HUES48 (cell line): ENCODE results near the gene ARPP19.
"Not testable (repeated sequence)": the region's sequence is repeated elsewhere in the genome, so short reads cannot be mapped to it uniquely, and the experiment has no call there.

ENCODE experiments used
- H3K27ac ChIP-seq: one replicate; pipeline ENCODE4 v1.7.0; 2013; ENCODE audit warnings: low read depth, low read length, inconsistent platforms
- H3K27me3 ChIP-seq: 2 replicates; pipeline ENCODE4 v1.6.1; 2013; ENCODE audit warnings: mild to moderate bottlenecking, low read length; ENCODE audit not compliant: control insufficient read depth, insufficient read depth
- H3K36me3 ChIP-seq: 2 replicates; pipeline ENCODE4 v1.6.1; 2013; ENCODE audit warnings: low read length; ENCODE audit not compliant: control insufficient read depth, insufficient read depth
- H3K4me1 ChIP-seq: 2 replicates; pipeline ENCODE4 v1.6.1; 2013; ENCODE audit warnings: mild to moderate bottlenecking, low read length; ENCODE audit not compliant: control insufficient read depth, insufficient read depth
- H3K4me3 ChIP-seq: 2 replicates; pipeline ENCODE4 v1.5.1; 2013; ENCODE audit warnings: mild to moderate bottlenecking, low read depth, low read length
- H3K9ac ChIP-seq: 2 replicates; pipeline ENCODE4 v1.6.1; 2013; ENCODE audit warnings: mild to moderate bottlenecking, low read depth, low read length, moderate library complexity
- H3K9me3 ChIP-seq: 2 replicates; pipeline ENCODE4 v1.6.1; 2013; ENCODE audit warnings: low read length; ENCODE audit not compliant: control insufficient read depth, insufficient read depth

The ARPP19 gene

DNA sequence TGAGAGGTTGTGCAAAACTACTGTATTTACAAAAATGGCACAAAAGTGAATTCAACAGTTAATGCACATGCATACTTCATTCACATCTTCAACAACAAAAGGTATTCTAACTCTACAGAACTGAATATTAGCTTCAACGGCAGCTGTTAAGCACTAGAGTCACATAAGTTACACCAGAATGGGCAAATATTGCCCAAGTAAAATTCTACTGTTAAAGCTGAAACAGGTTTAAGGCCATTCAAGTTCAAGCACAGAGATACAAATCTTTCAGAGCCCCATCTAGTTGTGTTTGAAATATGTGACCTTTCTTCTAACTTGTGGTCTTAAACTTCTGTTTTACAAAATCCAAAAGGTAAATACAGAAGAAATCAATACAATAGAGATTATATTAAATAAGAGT, 17.6 kb downstream of the ARPP19 start:
- not testable (repeated sequence) for H3K27me3 ChIP-seq, H3K9ac ChIP-seq, H3K4me3 ChIP-seq, H3K9me3 ChIP-seq, H3K27ac ChIP-seq, H3K4me1 ChIP-seq
- H3K36me3 ChIP-seq: peaks cover 88% of the 10 kb centered on the region

DNA sequence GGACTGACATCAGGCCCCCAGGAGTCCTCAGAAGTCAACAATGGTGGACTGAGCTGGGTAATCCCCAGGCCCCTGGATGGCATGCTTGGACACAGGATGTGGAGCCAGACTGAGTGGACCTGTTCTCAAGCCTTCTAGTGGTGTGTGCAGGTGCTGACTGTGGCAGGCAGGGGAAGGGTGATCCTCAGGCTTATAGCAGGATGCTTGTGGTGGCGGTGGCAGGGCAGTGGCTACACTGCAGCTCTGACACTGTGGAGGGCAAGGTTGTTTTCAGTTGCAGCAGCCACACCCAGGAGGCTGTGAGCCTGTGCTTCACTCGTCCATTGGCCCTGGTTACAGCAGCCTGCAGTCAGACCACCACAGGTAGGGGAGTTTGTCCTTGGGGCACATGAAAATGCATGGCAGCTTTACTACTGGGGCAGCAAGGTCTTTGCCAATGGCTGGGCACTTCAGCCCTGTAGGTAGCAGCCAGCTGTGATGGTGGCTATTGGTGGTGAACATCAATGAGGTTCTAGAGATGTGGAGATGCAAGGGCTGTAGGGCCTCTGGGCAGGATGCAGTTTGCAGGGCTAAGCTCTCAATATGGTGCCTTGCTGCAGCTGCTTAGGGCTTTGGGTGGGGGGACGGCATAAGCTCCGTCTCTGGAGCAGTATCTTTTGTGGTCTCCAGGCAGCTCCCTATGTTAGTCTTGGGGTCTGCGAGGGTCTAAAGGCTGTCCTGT, 22.6 kb downstream of the ARPP19 start:
- Histone ChIP-seq H3K4me1 (no peaks in the 10 kb centered on the region), H3K4me3 (no peak overlapping the region), H3K36me3 (peaks cover 44% of the 10 kb centered on the region), H3K27me3 (no peaks in the 10 kb centered on the region), H3K9ac (no peak overlapping the region), H3K27ac (no peak overlapping the region), H3K9me3 (no peaks in the 10 kb centered on the region)

GRCh38 chr15:52540374-52541012, 28.3 kb downstream of the ARPP19 start:
- H3K4me3 ChIP-seq: no peak overlapping the region
- H3K9me3 ChIP-seq: no peaks in the 10 kb centered on the region; the same call in 1 of the 2 replicates
- no peaks in the 10 kb centered on the region for H3K36me3 ChIP-seq
- H3K27ac ChIP-seq: no peak overlapping the region
- H3K9ac ChIP-seq: no peak overlapping the region
- H3K27me3 ChIP-seq: no peaks in the 10 kb centered on the region
- H3K4me1 ChIP-seq: no peaks in the 10 kb centered on the region

DNA sequence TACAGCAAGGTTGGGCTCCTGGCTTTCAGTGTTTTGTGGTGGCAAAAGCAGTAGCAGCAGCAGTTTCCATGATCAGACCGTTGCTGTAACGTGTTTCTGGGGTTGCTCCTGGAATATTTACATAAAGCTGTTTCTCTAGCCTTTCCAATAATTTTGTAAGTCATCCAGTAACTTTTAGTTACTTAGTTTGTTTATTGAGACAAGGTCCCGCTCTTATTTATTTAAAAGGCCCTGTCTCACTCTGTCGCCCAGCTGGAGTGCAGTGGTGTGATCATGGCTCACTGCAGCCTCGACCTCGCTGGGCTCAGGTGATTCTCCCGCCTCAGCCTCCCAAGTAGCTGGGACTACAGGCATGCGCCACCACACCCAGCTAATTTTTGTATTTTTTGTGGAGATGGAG, 31.4 kb downstream of the ARPP19 start:
- H3K36me3 ChIP-seq: no peaks in the 10 kb centered on the region
- H3K27me3 ChIP-seq: peaks cover 2% of the 10 kb centered on the region; the same call in 1 of the 2 replicates
- no peaks in the 10 kb centered on the region; the same call in 1 of the 2 replicates for H3K9me3 ChIP-seq
- no peak overlapping the region for H3K4me3 ChIP-seq
- no peak overlapping the region for H3K9ac ChIP-seq
- no peak overlapping the region for H3K27ac ChIP-seq
- no peaks in the 10 kb centered on the region for H3K4me1 ChIP-seq

DNA sequence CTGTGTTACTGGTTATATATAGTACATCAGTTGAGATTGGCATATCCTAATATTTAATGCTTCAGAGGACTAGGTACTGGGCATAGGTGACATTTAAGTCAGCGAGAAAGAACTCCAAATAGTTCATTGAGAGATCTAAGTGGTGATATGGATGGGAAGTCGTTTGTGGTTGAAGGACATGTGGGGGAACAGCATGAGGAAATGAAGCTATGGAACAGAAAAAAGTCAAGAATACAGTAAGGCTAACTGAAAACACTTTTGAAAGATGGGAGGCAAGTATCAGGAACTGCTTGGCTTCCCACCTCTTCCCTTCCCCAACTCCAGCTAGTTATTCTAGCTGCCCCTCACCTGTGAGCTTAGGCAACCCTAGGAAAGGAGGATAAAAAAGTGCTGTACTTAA, 36.4 kb downstream of the ARPP19 start:
- H3K4me3 ChIP-seq: no peak overlapping the region
- H3K27ac ChIP-seq: no peak overlapping the region
- H3K36me3 ChIP-seq: no peaks in the 10 kb centered on the region
- peaks cover 39% of the 10 kb centered on the region for H3K27me3 ChIP-seq
- H3K4me1 ChIP-seq: peaks cover 14% of the 10 kb centered on the region
- no peak overlapping the region for H3K9ac ChIP-seq
- no peaks in the 10 kb centered on the region for H3K9me3 ChIP-seq

- Histone ChIP-seq H3K4me3 (peak overlapping the region; percentile 64), H3K9ac (no peak overlapping the region), H3K36me3 (no peaks in the 10 kb centered on the region), H3K27ac (no peak overlapping the region), H3K27me3 (peaks cover 46% of the 10 kb centered on the region), H3K9me3 (no peaks in the 10 kb centered on the region), H3K4me1 (peaks cover 15% of the 10 kb centered on the region)
These were observed 38.9 kb downstream of the ARPP19 start for GRCh38 chr15:52529940-52530339.

DNA sequence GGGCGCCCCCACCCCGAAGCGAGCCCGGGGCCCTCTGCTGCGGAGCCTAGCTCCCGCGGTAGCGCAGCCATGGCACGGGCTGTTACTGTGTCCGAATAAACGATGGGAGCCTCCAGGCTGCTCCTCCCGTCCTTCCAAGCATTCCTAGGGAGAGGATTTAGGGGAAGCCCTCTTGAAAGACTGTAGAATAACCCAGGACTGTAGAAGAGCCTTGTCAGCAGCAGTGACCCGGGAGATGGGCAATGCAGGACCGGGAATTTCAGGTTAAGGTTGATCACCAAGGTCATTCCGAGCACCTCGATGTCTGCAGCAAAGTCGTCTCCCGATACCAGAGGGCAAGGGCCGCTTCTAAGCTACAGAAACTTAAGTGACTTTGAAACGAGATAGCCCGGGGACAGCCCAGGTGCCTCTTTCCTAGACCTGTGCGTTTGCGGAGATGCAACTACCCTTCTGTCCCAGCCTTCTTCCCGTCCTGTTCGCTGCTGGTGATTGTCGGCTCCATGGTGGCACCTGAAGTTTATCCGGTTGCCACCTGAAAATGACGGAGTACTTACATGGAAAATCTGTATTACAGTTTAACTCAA, 39.4 kb downstream of the ARPP19 start:
- Histone ChIP-seq H3K4me3 (peak overlapping the region; percentile 64), H3K9ac (peak overlapping the region; percentile 22), H3K36me3 (no peaks in the 10 kb centered on the region), H3K27ac (peak overlapping the region; percentile 51), H3K9me3 (no peaks in the 10 kb centered on the region), H3K27me3 (peaks cover 46% of the 10 kb centered on the region), H3K4me1 (peaks cover 15% of the 10 kb centered on the region)

GRCh38 chr15:52528564-52529340, 40.1 kb downstream of the ARPP19 start, which contains the start of gene MYO5A:
Gene MYO5A, minus strand, starts transcription at chr15:52528880. Its CDS starts 74 bp downstream, at chr15:52528806.
- peak within 1 kb of the TSS; percentile 64 for H3K4me3 ChIP-seq
- peak within 1 kb of the TSS; percentile 51 for H3K27ac ChIP-seq
- peaks cover 46% of the 10 kb centered on the region for H3K27me3 ChIP-seq
- H3K9me3 ChIP-seq: no peaks in the 10 kb centered on the region
- peaks cover 17% of the 10 kb centered on the region for H3K4me1 ChIP-seq
- H3K36me3 ChIP-seq: no peaks in the 10 kb centered on the region
- peak within 1 kb of the TSS; percentile 42 for H3K9ac ChIP-seq

DNA sequence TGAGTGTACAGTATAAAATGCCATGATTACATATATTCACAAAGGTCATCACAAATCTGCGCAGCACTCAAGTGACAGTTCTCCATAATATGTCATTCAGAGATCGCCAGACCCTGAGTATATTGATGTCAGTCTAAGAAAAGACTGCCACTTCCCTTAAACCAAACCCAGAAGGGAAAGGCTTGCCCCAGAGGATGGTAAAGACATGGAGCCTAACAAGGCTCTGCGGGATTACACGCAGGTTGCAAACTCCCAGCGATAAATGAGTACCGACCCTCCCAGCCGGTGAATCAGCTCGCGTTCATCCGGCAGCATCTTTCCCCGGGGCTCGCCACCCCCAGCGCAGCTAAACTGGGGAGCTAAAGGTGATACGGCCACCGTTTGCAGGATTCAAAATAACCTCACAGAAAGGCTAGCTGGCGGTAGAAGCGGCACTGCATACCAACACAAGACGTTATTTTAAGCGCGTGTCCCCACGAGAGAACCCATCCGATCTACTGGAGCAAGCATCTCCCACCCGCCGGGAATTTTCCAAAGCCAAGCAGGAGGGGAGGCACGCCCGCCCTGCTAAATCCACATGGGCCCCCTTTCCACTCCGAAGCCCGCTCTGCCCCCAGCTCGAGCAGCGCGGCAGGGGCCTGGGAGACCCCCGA, 40.8 kb downstream of the ARPP19 start:
- peak overlapping the region; percentile 42 for H3K9ac ChIP-seq
- no peaks in the 10 kb centered on the region for H3K36me3 ChIP-seq
- no peaks in the 10 kb centered on the region for H3K9me3 ChIP-seq
- H3K27ac ChIP-seq: peak overlapping the region; percentile 45
- H3K4me1 ChIP-seq: peaks cover 24% of the 10 kb centered on the region
- H3K27me3 ChIP-seq: peaks cover 46% of the 10 kb centered on the region
- H3K4me3 ChIP-seq: peak overlapping the region; percentile 64

GRCh38 chr15:52527196-52527910, 41.5 kb downstream of the ARPP19 start:
- H3K36me3 ChIP-seq: no peaks in the 10 kb centered on the region
- peaks cover 29% of the 10 kb centered on the region for H3K4me1 ChIP-seq
- no peak overlapping the region for H3K27ac ChIP-seq
- H3K9ac ChIP-seq: no peak overlapping the region
- peak overlapping the region; percentile 64 for H3K4me3 ChIP-seq
- H3K27me3 ChIP-seq: peaks cover 43% of the 10 kb centered on the region
- no peaks in the 10 kb centered on the region for H3K9me3 ChIP-seq
